ENCODE results near the gene GOLGA3.
"Not testable (repeated sequence)": the region's sequence is repeated elsewhere in the genome, so short reads cannot be mapped to it uniquely, and the experiment has no call there.

Gene GOLGA3, protein sequence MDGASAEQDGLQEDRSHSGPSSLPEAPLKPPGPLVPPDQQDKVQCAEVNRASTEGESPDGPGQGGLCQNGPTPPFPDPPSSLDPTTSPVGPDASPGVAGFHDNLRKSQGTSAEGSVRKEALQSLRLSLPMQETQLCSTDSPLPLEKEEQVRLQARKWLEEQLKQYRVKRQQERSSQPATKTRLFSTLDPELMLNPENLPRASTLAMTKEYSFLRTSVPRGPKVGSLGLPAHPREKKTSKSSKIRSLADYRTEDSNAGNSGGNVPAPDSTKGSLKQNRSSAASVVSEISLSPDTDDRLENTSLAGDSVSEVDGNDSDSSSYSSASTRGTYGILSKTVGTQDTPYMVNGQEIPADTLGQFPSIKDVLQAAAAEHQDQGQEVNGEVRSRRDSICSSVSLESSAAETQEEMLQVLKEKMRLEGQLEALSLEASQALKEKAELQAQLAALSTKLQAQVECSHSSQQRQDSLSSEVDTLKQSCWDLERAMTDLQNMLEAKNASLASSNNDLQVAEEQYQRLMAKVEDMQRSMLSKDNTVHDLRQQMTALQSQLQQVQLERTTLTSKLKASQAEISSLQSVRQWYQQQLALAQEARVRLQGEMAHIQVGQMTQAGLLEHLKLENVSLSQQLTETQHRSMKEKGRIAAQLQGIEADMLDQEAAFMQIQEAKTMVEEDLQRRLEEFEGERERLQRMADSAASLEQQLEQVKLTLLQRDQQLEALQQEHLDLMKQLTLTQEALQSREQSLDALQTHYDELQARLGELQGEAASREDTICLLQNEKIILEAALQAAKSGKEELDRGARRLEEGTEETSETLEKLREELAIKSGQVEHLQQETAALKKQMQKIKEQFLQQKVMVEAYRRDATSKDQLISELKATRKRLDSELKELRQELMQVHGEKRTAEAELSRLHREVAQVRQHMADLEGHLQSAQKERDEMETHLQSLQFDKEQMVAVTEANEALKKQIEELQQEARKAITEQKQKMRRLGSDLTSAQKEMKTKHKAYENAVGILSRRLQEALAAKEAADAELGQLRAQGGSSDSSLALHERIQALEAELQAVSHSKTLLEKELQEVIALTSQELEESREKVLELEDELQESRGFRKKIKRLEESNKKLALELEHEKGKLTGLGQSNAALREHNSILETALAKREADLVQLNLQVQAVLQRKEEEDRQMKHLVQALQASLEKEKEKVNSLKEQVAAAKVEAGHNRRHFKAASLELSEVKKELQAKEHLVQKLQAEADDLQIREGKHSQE (N-terminal part only)

DNA sequence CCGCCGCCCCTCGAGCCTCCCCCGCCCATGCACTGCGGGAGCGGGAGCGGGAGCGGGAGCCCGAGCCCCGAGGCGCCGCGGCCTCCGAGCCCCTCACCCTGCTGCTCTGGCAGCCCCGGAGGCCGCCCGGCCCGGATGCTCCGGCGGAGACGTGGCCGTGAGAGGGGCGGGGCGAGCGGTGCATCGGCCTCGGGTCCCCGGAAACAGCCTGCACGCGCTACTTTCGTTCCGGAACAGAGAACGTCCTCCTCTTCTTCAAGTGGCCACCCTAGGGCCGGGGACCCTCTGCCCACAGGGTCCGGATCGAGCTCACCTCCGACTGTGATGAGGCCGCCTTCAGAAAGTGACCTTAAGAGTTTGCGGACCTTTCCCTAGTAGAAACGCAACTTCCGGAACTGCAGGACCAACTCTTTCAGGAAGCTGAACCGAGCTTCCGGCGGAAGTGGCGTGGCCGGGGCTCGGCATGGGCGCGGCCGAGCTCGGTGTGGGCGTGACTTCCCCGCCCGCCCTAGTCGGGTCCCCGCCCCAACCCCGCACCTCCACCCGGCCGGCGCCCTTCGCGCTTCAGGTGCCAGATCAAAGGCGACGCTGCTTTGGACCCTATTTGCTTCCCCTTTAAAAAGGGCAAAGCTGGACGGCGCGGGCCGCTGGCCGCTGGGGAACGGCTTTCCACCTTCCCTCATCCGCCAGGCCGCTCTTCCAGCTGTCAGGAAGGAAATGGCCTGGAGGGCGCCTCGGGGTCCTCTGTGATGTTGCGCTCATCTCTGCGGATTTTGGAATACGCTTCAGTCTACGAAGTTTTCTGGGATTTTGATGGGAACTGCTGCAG lies at the start of gene GOLGA3:
GOLGA3 (minus strand) TSS at position 164 of the 829 bp plus-strand sequence. CDS start 6,741 bp downstream, outside the sequence.
- H3K27ac ChIP-seq (ENCODE audit: low read length) = peak within 1 kb of the TSS; percentile 96
- no peaks in the 10 kb centered on the region for H3K27me3 ChIP-seq (ENCODE audit: low read depth, low read length)
- peaks cover 8 to 31% of the 10 kb centered on the region in 2 donors for H3K4me1 ChIP-seq (ENCODE audit: control insufficient read depth in 1 of 2, insufficient read depth in 2 of 2, low read length in 2 of 2)
- H3K4me3 ChIP-seq (ENCODE audit: low read depth in 1 of 2, low read length in 2 of 2) = peak within 1 kb of the TSS; percentile 92 to 98
- peaks cover 28 to 33% of the 10 kb centered on the region in 2 donors for H3K36me3 ChIP-seq (ENCODE audit: control insufficient read depth in 1 of 2, insufficient read depth in 2 of 2, low read length in 2 of 2)
- H3K9me3 ChIP-seq (ENCODE audit: control insufficient read depth in 1 of 2, low read length in 2 of 2) = no peaks in the 10 kb centered on the region

DNA sequence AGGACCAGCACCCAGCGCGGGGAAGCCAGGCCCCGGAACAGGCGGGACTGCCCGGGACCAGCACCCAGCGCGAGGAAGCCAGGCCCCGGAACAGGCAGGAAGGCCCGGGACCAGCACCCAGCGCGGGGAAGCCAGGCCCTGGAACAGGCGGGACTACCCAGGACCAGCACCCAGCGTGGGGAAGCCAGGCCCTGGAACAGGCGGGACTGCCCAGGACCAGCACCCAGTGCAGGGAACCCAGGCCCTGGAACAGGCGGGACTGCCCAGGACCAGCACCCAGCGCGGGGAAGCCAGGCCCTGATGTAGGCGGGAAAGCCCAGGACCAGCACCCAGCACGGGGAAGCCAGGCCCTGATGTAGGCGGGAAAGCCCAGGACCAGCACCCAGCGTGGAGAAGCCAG lies 46.0 kb upstream of the GOLGA3 start:
- H3K36me3 ChIP-seq (ENCODE audit: control insufficient read depth in 1 of 2, insufficient read depth in 2 of 2, low read length in 2 of 2) = peaks cover 47 to 74% of the 10 kb centered on the region in 2 donors
- H3K9me3 ChIP-seq (ENCODE audit: control insufficient read depth in 1 of 2, low read length in 2 of 2); H3K27me3 ChIP-seq (ENCODE audit: low read depth, low read length); H3K4me1 ChIP-seq (ENCODE audit: control insufficient read depth in 1 of 2, insufficient read depth in 2 of 2, low read length in 2 of 2); H3K4me3 ChIP-seq (ENCODE audit: low read depth in 1 of 2, low read length in 2 of 2); H3K27ac ChIP-seq (ENCODE audit: low read length): not testable (repeated sequence)

DNA sequence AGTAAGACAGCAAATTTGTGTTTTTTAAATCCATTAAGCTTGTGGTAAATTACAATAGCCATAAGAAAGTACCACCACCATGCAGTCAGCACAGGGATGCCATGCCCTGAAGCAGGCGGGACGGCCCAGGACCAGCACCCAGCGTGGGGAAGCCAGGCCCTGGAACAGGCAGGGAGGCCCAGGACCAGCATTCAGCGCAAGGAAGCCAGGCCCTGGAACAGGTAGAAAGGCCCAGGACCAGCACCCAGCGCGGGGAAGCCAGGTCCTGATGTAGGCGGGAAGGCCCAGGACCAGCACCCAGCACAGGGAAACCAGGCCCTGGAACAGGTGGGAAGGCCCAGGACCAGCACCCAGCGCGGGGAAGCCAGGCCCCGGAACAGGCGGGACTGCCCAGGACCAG lies 45.5 kb upstream of the GOLGA3 start:
- peaks cover 51 to 78% of the 10 kb centered on the region in 2 donors for H3K36me3 ChIP-seq (ENCODE audit: control insufficient read depth in 1 of 2, insufficient read depth in 2 of 2, low read length in 2 of 2)
- no peaks in the 10 kb centered on the region for H3K9me3 ChIP-seq (ENCODE audit: control insufficient read depth in 1 of 2, low read length in 2 of 2)
- H3K27me3 ChIP-seq (ENCODE audit: low read depth, low read length) = no peaks in the 10 kb centered on the region
- H3K27ac ChIP-seq (ENCODE audit: low read length) = no peak overlapping the region
- no peak overlapping the region for H3K4me3 ChIP-seq (ENCODE audit: low read depth in 1 of 2, low read length in 2 of 2)
- no peaks in the 10 kb centered on the region for H3K4me1 ChIP-seq (ENCODE audit: control insufficient read depth in 1 of 2, insufficient read depth in 2 of 2, low read length in 2 of 2)

DNA sequence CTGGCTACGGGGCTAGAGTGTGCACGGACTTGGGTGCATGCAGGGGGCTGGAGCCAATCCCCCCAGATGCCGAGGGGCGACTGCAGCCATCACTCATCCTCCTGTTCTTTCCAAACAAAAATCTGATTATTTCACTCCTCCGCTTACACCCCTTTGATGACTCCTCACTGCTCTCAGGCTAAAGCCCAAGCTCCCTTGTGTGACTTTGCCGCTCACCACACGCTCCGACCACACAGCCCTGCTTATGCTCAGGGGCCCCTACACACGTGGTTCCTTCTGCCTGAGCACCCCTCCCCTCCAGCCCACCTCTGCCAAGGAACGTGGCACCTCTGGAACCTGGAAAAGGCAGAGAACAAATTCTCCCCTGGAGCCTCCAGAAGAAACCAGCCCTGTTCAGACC lies 45.1 kb upstream of the GOLGA3 start:
- Histone ChIP-seq H3K4me1 (ENCODE audit: control insufficient read depth in 1 of 2, insufficient read depth in 2 of 2, low read length in 2 of 2) (no peaks in the 10 kb centered on the region), H3K4me3 (ENCODE audit: low read depth in 1 of 2, low read length in 2 of 2) (no peak overlapping the region), H3K27me3 (ENCODE audit: low read depth, low read length) (no peaks in the 10 kb centered on the region), H3K27ac (ENCODE audit: low read length) (no peak overlapping the region), H3K9me3 (ENCODE audit: control insufficient read depth in 1 of 2, low read length in 2 of 2) (no peaks in the 10 kb centered on the region), H3K36me3 (ENCODE audit: control insufficient read depth in 1 of 2, insufficient read depth in 2 of 2, low read length in 2 of 2) (peaks cover 52 to 80% of the 10 kb centered on the region in 2 donors)

DNA sequence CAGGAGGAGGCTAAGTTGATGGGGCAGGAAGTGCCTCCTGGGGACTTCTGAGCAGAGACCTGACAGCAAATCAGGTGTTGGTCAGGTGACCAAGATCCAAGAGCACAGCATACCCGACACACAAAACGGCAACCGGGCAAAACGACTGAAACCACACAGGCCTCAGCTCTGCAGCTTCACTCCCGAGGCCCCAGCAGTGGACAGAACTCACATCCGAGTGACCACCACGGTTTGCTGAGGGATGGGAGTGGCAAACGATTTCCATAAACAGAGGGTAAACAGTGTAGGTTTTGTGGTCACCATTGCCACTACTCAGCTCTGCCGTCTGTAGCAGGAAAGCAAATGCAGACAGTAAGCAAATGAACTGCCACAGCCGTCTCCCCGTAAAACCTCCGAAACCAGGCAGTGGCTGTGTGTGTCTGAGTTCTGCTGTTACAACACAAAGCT lies 44.3 kb upstream of the GOLGA3 start:
- H3K36me3 ChIP-seq (ENCODE audit: control insufficient read depth in 1 of 2, insufficient read depth in 2 of 2, low read length in 2 of 2) = peaks cover 52 to 80% of the 10 kb centered on the region in 2 donors
- H3K4me1 ChIP-seq (ENCODE audit: control insufficient read depth in 1 of 2, insufficient read depth in 2 of 2, low read length in 2 of 2) = no peaks in the 10 kb centered on the region
- H3K9me3 ChIP-seq (ENCODE audit: control insufficient read depth in 1 of 2, low read length in 2 of 2) = no peaks in the 10 kb centered on the region
- no peak overlapping the region for H3K4me3 ChIP-seq (ENCODE audit: low read depth in 1 of 2, low read length in 2 of 2)
- H3K27ac ChIP-seq (ENCODE audit: low read length) = no peak overlapping the region
- no peaks in the 10 kb centered on the region for H3K27me3 ChIP-seq (ENCODE audit: low read depth, low read length)

DNA sequence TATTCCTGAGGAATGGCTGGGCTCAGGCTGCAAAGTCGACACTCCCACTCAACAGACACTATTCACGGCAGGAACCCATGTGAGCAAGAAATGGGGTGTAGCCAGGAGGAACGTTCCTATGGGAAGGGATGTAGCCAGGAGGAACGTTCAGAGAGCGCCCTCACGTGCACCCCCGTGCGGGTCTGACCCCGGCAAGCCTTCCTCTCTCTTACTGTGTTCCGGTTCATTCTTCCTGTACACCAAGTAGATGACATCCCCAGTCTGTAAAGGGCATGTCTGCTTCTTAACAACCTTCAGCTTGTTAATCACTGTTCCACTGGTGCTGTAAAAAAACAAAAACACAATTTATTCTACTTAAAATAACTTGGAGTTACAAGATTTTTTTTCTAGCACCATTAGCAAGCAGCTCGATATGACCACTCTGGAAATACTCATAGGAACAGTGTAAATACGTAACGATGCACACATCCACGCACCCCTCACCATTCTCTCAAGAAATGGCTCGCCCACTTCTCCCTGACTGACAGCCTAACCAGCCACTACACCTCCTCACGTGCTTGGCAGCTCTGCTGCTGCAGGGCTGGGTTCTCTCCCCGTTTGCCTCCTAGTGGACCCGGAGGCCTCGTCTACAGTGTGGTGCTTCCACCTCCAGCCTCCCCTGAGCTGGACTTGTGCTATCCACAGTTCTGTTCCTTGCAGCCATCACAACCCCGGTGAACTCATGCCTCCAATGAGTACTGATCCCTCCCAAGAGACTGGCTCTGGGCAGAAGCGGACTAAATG lies 43.6 kb upstream of the GOLGA3 start:
- Histone ChIP-seq H3K27ac (ENCODE audit: low read length) (no peak overlapping the region), H3K9me3 (ENCODE audit: control insufficient read depth in 1 of 2, low read length in 2 of 2) (no peaks in the 10 kb centered on the region), H3K4me3 (ENCODE audit: low read depth in 1 of 2, low read length in 2 of 2) (no peak overlapping the region), H3K4me1 (ENCODE audit: control insufficient read depth in 1 of 2, insufficient read depth in 2 of 2, low read length in 2 of 2) (no peaks in the 10 kb centered on the region), H3K36me3 (ENCODE audit: control insufficient read depth in 1 of 2, insufficient read depth in 2 of 2, low read length in 2 of 2) (peaks cover 54 to 80% of the 10 kb centered on the region in 2 donors), H3K27me3 (ENCODE audit: low read depth, low read length) (no peaks in the 10 kb centered on the region)

DNA sequence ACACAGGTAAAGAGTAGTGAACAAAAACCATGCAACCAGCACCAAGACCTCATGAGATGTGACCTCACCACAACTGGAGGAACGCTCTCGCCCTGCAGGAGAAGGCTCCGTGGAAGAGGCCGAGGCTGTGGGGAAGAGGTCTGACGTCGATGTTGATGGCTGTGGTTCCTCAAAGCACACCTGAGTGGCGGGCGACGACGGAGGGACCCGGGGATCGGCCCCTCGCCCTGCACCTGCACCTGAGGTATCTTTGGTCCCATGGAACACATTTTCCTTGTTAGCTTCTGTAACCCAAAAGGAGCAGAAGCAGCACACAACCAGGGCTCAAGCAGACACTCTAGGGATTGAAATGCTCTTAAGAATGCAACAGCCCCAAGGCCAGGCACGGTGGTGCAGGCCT lies 40.9 kb upstream of the GOLGA3 start:
- H3K27me3 ChIP-seq (ENCODE audit: low read depth, low read length) = no peaks in the 10 kb centered on the region
- no peaks in the 10 kb centered on the region for H3K9me3 ChIP-seq (ENCODE audit: control insufficient read depth in 1 of 2, low read length in 2 of 2)
- no peaks in the 10 kb centered on the region for H3K4me1 ChIP-seq (ENCODE audit: control insufficient read depth in 1 of 2, insufficient read depth in 2 of 2, low read length in 2 of 2)
- no peak overlapping the region for H3K27ac ChIP-seq (ENCODE audit: low read length)
- H3K4me3 ChIP-seq (ENCODE audit: low read depth in 1 of 2, low read length in 2 of 2) = no peak overlapping the region
- H3K36me3 ChIP-seq (ENCODE audit: control insufficient read depth in 1 of 2, insufficient read depth in 2 of 2, low read length in 2 of 2) = peaks cover 43 to 74% of the 10 kb centered on the region in 2 donors

DNA sequence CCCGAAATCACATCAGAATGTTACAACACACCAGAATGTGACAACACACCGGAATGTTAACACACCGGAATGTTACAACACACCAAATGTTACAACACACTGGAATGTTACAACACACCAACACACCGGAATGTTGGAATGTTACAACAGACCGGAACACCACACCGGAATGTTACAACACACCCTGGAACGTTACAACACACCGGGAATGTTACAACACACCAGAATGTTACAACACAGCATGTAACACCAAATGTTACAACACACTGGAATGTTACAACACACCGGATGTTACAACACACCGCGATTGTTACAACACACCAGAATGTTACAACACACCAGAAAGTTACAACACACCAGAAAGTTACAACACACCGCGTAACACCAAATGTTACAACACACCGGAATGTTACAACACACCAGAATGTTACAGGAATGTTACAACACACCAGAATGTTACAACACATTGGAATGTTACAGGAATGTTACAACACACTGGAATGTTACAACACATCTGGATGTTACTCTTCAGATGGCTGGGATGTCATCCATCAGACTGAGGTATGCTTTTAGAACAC lies 37.7 kb upstream of the GOLGA3 start:
- H3K4me3 ChIP-seq (ENCODE audit: low read depth in 1 of 2, low read length in 2 of 2) = no peak overlapping the region
- H3K4me1 ChIP-seq (ENCODE audit: control insufficient read depth in 1 of 2, insufficient read depth in 2 of 2, low read length in 2 of 2) = no peaks in the 10 kb centered on the region
- H3K27me3 ChIP-seq (ENCODE audit: low read depth, low read length) = no peaks in the 10 kb centered on the region
- H3K36me3 ChIP-seq (ENCODE audit: control insufficient read depth in 1 of 2, insufficient read depth in 2 of 2, low read length in 2 of 2) = peaks cover 32 to 58% of the 10 kb centered on the region in 2 donors
- no peaks in the 10 kb centered on the region for H3K9me3 ChIP-seq (ENCODE audit: control insufficient read depth in 1 of 2, low read length in 2 of 2)
- no peak overlapping the region for H3K27ac ChIP-seq (ENCODE audit: low read length)

DNA sequence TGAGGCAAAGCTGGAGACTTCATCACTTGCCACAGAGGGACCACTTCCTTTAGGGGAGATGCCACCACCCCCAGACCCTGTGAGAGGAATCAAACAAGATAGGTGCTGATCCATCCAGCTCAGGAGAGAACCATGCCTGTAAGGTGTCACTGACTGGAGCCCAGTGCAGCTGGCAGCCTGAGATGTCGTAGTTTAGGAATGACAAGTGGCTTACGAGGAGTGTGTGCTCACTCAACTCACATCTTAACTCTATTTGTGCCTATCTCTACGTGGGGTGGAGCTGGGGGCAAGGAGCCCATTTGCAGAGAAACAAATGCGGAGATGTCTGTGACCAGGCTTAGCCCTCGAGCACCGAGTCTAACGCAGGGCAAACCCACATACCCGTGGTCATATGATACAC lies 32.9 kb upstream of the GOLGA3 start:
- Histone ChIP-seq H3K27ac (ENCODE audit: low read length) (no peak overlapping the region), H3K4me3 (ENCODE audit: low read depth in 1 of 2, low read length in 2 of 2) (no peak overlapping the region), H3K9me3 (ENCODE audit: control insufficient read depth in 1 of 2, low read length in 2 of 2) (no peaks in the 10 kb centered on the region), H3K4me1 (ENCODE audit: control insufficient read depth in 1 of 2, insufficient read depth in 2 of 2, low read length in 2 of 2) (no peaks in the 10 kb centered on the region), H3K36me3 (ENCODE audit: control insufficient read depth in 1 of 2, insufficient read depth in 2 of 2, low read length in 2 of 2) (peaks cover 32 to 71% of the 10 kb centered on the region in 2 donors), H3K27me3 (ENCODE audit: low read depth, low read length) (no peaks in the 10 kb centered on the region)
